Large intestine (tissue), 3 donors: ENCODE data around the gene PRKAR1A. TPM values are rescaled to one million over a fixed set of nuclear protein-coding genes. Genes with fewer than 3 reads are reported as not detected.

Source experiments
- DNase-seq, 2 donors: peaks; one replicate each; pipeline versions ENCODE4 v3.0.0 to v3.0.0-alpha.2; 2013
- H3K27ac ChIP-seq: one replicate; pipeline ENCODE4 v1.5.1; 2013; ENCODE audit warnings: low read length
- H3K27me3 ChIP-seq: 2 replicates; pipeline ENCODE4 v1.6.1; 2013; ENCODE audit warnings: low read length; ENCODE audit not compliant: control insufficient read depth, insufficient read depth
- H3K36me3 ChIP-seq: 2 replicates; pipeline ENCODE4 v1.6.1; 2013; ENCODE audit warnings: low read length; ENCODE audit not compliant: control insufficient read depth, insufficient read depth
- H3K4me1 ChIP-seq: one replicate; pipeline ENCODE4 v1.6.1; 2013; ENCODE audit warnings: low read length; ENCODE audit not compliant: control insufficient read depth, insufficient read depth
- H3K4me3 ChIP-seq: one replicate; pipeline ENCODE4 v1.5.1; 2013; ENCODE audit warnings: low read length
- H3K9me3 ChIP-seq: one replicate; pipeline ENCODE4 v1.6.1; 2013; ENCODE audit warnings: mild to moderate bottlenecking, low read depth, low read length, moderate library complexity; ENCODE audit not compliant: control insufficient read depth
- WGBS: methylation state at CpG from one replicate; pipeline ENCODE4 v1.1.5; 2013; ENCODE audit warnings: low lambda C conversion rate; ENCODE audit not compliant: insufficient coverage; 5-methylcytosine and 5-hydroxymethylcytosine counted together
- polyA plus RNA-seq: library from polyadenylated mRNA; unstranded; fragments of 120-200 nt; gene quantifications from one replicate; pipeline ENCODE4 v1.2.1, GENCODE V29; 2013

Gene PRKAR1A
- polyA plus RNA-seq, 1 donor: 160 TPM

DNA sequence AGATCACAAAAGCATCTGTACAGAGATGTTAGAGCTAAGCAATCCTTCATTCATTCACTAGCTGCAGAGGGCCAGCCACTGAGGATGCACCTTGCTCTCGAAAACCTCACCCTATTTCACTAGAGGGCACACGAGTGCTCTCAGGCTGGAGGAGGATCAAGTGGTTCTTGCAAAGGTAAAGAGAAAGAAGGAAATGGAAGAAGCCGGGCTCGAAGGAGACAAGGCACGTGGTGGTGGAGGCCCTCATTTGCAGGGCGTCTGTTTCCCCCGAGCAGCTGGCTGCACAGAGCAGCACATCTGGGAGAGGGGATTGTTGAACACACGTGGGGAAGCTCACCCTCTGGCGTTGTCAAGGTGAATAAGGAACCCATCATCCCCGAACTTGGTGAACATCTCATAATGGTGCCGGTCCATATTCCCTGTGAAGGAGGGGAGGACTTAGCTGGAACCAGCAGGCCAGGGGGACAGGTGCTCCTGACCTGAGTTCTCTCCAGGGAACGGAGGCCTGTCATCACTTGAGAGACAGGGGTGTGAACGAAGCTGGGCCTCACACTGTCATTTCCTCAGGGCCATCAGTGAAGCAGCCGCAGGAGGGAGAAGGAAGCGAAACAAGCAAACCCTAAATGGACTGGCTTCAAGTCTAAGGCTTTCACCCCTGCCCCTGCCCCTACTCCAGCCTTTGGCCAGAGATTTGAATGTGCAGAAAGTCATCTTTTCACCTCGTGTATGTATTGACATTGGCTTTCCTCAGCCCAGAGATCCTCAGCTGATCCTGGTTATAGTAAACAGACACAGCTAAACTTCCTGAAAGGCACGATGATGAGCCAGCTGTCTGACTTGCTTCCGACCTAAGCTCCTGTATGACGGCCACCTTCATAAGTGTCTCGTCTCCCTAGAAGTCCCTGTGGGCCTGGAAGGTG, 27.6 kb downstream of the PRKAR1A start:
- peak; percentile 21 to 62 for DNase-seq
- Histone ChIP-seq H3K4me1 (peaks cover 10% of the 10 kb centered on the region), H3K27ac (no peak overlapping the region), H3K9me3 (no peaks in the 10 kb centered on the region), H3K27me3 (no peaks in the 10 kb centered on the region), H3K36me3 (peaks cover 53% of the 10 kb centered on the region), H3K4me3 (no peak overlapping the region)
- no CpG with 5 or more reads among the region's 20 CpGs for WGBS

DNA sequence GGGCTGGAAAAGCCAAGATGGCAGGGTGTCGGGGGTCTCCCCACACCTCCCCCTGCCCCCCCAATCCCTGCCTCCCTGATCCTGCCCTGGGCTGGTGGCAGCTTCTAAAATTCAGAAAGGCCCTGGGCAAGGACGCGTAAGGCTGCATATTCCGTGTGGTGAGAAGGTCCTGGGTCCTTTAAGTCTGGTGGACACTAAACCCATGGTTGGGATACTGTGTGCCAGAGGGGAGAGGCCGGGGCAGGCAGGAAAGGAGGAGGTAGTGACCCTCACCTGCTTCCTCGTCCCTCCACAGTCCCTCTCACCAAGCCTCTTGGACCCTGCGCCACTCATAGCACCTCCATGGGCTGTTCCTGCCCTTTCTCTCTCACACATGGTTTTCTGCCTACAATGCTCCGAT, 28.8 kb downstream of the PRKAR1A start:
- H3K27ac ChIP-seq: no peak overlapping the region

DNA sequence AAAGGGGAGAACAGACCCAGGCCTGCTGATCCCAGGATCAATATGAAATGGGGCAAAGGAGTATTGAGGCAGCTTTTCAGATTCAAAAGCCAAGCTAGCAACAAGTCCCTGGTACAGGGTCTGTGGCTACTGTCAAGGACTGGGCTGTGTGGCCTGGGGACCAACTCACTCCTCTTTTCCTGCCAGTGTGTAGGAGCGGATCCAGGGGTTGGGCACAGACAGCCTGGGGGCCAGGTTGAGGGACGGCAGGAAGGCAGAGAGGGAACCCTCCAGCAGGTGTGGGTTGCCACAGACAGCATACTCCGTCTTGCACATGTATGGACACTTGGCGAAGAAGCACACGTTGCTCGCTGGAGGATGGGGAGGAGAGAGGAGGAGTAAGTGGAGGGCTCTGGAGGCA, 29.6 kb downstream of the PRKAR1A start:
- H3K27me3 ChIP-seq: no peaks in the 10 kb centered on the region
- no peaks in the 10 kb centered on the region for H3K4me1 ChIP-seq
- 100% methylated on average over 1 of the region's 6 CpGs for WGBS
- DNase-seq: no peak
- H3K36me3 ChIP-seq: peaks cover 37% of the 10 kb centered on the region
- no peaks in the 10 kb centered on the region for H3K9me3 ChIP-seq
- no peak overlapping the region for H3K27ac ChIP-seq
- H3K4me3 ChIP-seq: no peak overlapping the region

More for the DNA sequence above, 28.8 kb downstream of the PRKAR1A start:
- no peak for DNase-seq
- peaks cover 41% of the 10 kb centered on the region for H3K36me3 ChIP-seq
- H3K4me1 ChIP-seq: peaks cover 3% of the 10 kb centered on the region
- no peak overlapping the region for H3K4me3 ChIP-seq
- no peaks in the 10 kb centered on the region for H3K9me3 ChIP-seq
- no CpG with 5 or more reads among the region's 8 CpGs for WGBS
- no peaks in the 10 kb centered on the region for H3K27me3 ChIP-seq

DNA sequence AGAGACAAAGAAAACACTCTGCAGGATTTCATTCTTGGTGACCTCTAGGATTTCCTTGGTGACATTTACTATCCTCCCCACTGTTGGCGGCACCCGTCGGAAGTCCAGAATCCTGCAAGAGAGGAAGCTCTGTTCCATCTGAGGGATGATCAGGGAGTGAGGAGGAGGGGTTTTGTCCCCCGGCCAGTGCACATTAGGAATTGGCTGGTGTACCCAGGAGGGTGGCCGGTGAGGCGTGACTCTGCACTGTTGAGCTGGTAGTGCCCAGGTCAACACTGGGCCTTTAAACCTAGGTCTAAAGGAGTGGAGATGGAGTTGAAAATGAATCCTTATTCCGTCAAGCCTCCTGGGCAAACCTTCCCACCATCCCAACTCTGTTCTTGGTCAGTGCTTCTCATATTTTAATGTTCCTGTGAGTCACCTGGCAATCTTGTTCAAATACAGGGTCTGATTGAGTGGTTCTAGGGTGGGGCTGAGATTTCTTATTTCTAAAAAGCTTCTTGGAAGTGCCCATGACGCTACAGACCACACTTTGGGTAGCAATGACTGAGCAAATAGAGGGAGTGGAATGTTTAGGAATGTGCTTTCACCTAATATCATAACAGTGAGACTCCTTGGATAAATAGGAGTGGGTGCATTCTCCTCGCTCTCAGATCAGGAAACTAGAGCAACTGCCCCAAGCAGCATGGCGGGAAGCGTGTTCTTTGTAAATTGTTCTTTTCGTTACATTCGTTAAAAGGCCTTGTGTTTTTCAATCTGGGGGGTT, 30.7 kb downstream of the PRKAR1A start:
- H3K4me3 ChIP-seq: no peak overlapping the region
- no peaks in the 10 kb centered on the region for H3K27me3 ChIP-seq
- DNase-seq: no peak
- H3K36me3 ChIP-seq: peaks cover 26% of the 10 kb centered on the region
- no peaks in the 10 kb centered on the region for H3K4me1 ChIP-seq
- WGBS: 67% methylated on average over 4 of the region's 13 CpGs
- no peaks in the 10 kb centered on the region for H3K9me3 ChIP-seq
- no peak overlapping the region for H3K27ac ChIP-seq

GRCh38 chr17:68544111-68544915, 32.1 kb downstream of the PRKAR1A start:
- no peaks in the 10 kb centered on the region for H3K9me3 ChIP-seq
- 97% methylated on average over 5 of the region's 12 CpGs for WGBS
- H3K27me3 ChIP-seq: no peaks in the 10 kb centered on the region
- no peak for DNase-seq
- no peaks in the 10 kb centered on the region for H3K4me1 ChIP-seq
- H3K27ac ChIP-seq: no peak overlapping the region
- no peak overlapping the region for H3K4me3 ChIP-seq
- H3K36me3 ChIP-seq: peaks cover 17% of the 10 kb centered on the region

DNA sequence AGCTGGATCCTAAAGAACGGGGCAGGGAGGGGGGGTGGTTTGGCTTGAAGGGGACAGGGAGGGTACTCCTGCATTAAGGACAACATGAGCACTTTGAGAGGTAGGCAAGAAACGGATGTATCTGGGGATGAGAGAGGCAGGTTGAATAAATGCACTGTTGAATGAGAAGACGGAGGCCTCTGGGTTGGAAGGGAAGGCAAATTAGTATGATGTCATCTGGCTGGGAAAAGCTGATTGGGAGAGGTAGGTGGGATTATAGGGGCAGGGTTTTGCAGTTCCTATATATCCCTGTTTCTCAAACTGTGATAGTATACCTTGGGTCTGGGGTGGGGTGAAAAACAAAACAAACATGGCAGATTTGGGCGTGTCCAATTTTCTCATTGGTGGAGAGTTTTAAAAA, 44.3 kb downstream of the PRKAR1A start:
- WGBS: 78% methylated on average over 1 of the region's 4 CpGs
- Histone ChIP-seq H3K4me1 (no peaks in the 10 kb centered on the region), H3K27me3 (no peaks in the 10 kb centered on the region), H3K36me3 (peaks cover 14% of the 10 kb centered on the region), H3K4me3 (no peak overlapping the region), H3K9me3 (no peaks in the 10 kb centered on the region), H3K27ac (no peak overlapping the region)
- no peak for DNase-seq

DNA sequence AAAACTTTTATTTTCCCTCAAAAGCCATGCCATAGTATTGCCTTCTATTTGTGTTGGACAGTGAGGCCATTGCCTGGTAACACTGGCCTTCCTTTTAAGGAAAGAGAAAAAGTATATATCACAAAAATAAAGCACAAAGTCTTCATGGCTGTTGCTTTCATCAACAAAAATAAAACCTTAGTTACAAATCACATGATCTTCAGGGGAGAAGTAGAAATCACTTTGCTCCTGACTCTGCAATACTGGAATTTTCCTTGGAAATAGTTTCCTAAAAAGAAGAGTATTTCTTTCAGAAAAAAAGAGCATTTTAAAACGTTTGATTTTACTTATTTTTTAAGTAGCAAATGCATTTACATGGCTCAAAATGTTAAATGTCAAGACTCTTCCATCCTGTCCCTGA, 47.1 kb downstream of the PRKAR1A start:
- Histone ChIP-seq H3K9me3 (no peaks in the 10 kb centered on the region), H3K36me3 (peaks cover 11% of the 10 kb centered on the region), H3K27ac (no peak overlapping the region), H3K4me3 (no peak overlapping the region), H3K4me1 (no peaks in the 10 kb centered on the region), H3K27me3 (no peaks in the 10 kb centered on the region)
- no peak for DNase-seq
- WGBS: 60% methylated on average over 1 of the region's 1 CpG

- Histone ChIP-seq H3K27me3 (no peaks in the 10 kb centered on the region), H3K9me3 (no peaks in the 10 kb centered on the region), H3K36me3 (no peaks in the 10 kb centered on the region), H3K27ac (no peak overlapping the region), H3K4me1 (no peaks in the 10 kb centered on the region), H3K4me3 (no peak overlapping the region)
- WGBS: 88% methylated on average over 2 of the region's 3 CpGs
- no peak for DNase-seq
These were observed 48.9 kb downstream of the PRKAR1A start for GRCh38 chr17:68560966-68561720.

DNA sequence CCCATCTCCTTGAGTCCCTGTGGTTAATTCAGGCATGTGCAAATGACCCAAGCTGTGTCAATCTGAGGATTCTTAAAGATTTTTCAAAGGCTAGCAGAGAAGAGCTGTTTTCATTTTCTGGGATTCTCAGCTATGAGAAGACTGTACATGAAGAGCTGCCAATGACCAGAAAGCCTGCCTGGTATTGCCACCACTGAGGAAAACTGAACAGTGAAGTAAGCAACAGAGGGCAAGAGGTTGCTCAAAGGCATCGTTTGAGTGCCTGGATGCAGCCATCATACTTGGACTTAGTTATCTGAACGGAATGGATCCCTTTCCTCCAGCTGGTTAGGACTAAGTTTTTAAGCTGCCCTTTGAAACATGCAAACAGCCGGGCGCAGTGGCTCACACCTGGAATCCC, 50.5 kb downstream of the PRKAR1A start:
- no peak for DNase-seq
- H3K27ac ChIP-seq: no peak overlapping the region
- H3K27me3 ChIP-seq: no peaks in the 10 kb centered on the region
- no peaks in the 10 kb centered on the region for H3K4me1 ChIP-seq
- H3K9me3 ChIP-seq: no peaks in the 10 kb centered on the region
- H3K4me3 ChIP-seq: no peak overlapping the region
- H3K36me3 ChIP-seq: no peaks in the 10 kb centered on the region
- no CpG with 5 or more reads among the region's 4 CpGs for WGBS
